H1 (cell line): ENCODE measurements around the gene CMTR1. TPM values are rescaled to one million over a fixed set of nuclear protein-coding genes. Genes with fewer than 3 reads are reported as not detected.

ENCODE experiments used
- CREB1 ChIP-seq: IDR thresholded peaks from 2 replicates; pipeline ENCODE4 v1.6.1; 2012; ENCODE audit warnings: inconsistent platforms
- SUZ12 ChIP-seq: fragments of 200-600 bp; sonication (generic); IDR thresholded peaks from 2 replicates; pipeline ENCODE4 v1.6.1; 2012; ENCODE audit warnings: mild to moderate bottlenecking, inconsistent platforms, low read length, moderate library complexity, mixed read lengths
- TEAD4 ChIP-seq: IDR thresholded peaks from 2 replicates; pipeline ENCODE4 v1.6.1; 2012; ENCODE audit warnings: low read depth, low read length, inconsistent platforms, mixed read lengths
- polyA plus RNA-seq, 7 experiments: library from polyadenylated mRNA; depleted of rRNA in 3 of 7; stranded (reverse) in 5 of 7; unstranded in 2 of 7; fragments of >200 nt in 5 of 7; fragments of 200-250 nt in 2 of 7; gene quantifications; 1 replicate in 5 of 7; 2 replicates in 1 of 7; 4 replicates in 1 of 7; pipeline versions ENCODE4 v1.2.1 to v1.2.3, GENCODE V29; 2011 to 2013; ENCODE audit warnings: missing spikeins in 2 of 7, mixed read lengths in 2 of 7
- total RNA-seq: library from RNA; stranded (reverse); fragmentation: NEBNext Ultra II Directional; extraction: Animal tissue kit (Norgen Biotek cat#: 25700); gene quantifications from 2 replicates; pipeline ENCODE4 v1.2.1, GENCODE V29; 2021

CMTR1 gene
- total and polyA plus RNA-seq, 2 of the 8 experiments (the other 6 are each of a cell fraction or from before 2014, with no cell fraction given) = 15.2 to 33.1 TPM

GRCh38 chr6:37507690-37508421, 74.8 kb downstream of the CMTR1 start (continued):
- TF ChIP-seq TEAD4 = no peak
- no peak for TF ChIP-seq CREB1
- no peak for TF ChIP-seq SUZ12
